Type B pancreatic cell (in vitro differentiated cells): ENCODE results near the gene COL5A1. TPM values are rescaled to one million over a fixed set of nuclear protein-coding genes. Genes with fewer than 3 reads are reported as not detected.

Experiments
- DNase-seq: peaks from one replicate; pipeline ENCODE4 v3.0.0; 2021; ENCODE audit warnings: mixed read lengths; ENCODE audit not compliant: unreplicated experiment; ENCODE audit errors: extremely low spot score
- H3K27ac Mint-ChIP-seq: 2 replicates; pipeline ENCODE4 v1.8.0; 2021; ENCODE audit warnings: mild to moderate bottlenecking, mixed read lengths
- H3K27me3 Mint-ChIP-seq: 2 replicates; pipeline ENCODE4 v1.8.0; 2021; ENCODE audit warnings: mixed read lengths
- H3K36me3 Mint-ChIP-seq: 2 replicates; pipeline ENCODE4 v1.8.0; 2021; ENCODE audit warnings: mixed read lengths
- H3K4me1 Mint-ChIP-seq: one replicate; pipeline ENCODE4 v1.8.0; 2021; ENCODE audit warnings: mixed read lengths; ENCODE audit not compliant: unreplicated experiment
- H3K4me3 Mint-ChIP-seq: 2 replicates; pipeline ENCODE4 v1.8.0; 2021; ENCODE audit warnings: mild to moderate bottlenecking, mixed read lengths
- H3K9me3 Mint-ChIP-seq: 2 replicates; pipeline ENCODE4 v1.8.0; 2021; ENCODE audit warnings: mixed read lengths
- total RNA-seq: library from RNA; stranded (reverse); gene quantifications from 2 replicates; pipeline ENCODE4 v1.2.1, GENCODE V29; 2021; ENCODE audit warnings: low replicate concordance
- TF ChIP-seq, protein P1 (sequence below): fragments of 200-600 bp; sonication (generic); conservative IDR thresholded peaks from 2 replicates; pipeline ENCODE4 v1.5.0; 2021; ENCODE audit warnings: antibody characterized with exemption, mild to moderate bottlenecking

Gene COL5A1
- total RNA-seq, 1 donor from 2014 or later: 112 TPM

DNA sequence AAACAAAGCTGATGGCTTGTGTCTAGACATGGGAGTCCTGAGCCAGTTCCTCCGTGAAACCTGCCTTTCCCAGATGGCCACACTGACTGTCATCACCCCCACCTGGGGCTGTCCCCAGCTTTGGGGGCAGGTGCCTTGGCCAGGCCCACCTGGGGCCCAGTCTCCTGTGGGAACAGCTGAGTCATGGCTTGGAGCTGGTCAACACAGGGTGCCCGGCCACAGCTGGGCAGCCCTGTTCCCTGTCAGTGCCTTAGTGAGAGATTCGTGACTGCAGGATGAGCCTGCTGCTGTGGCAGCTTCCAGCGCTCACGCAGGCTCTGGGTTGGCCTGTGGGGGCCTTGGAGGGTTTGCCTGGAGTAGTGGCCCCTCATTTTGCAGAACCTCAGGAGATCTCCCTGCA is 56.5 kb downstream of the COL5A1 start:
- Mint-ChIP-seq H3K27me3 (no peaks in the 10 kb centered on the region), H3K9me3 (no peaks in the 10 kb centered on the region), H3K36me3 (peaks cover 4% of the 10 kb centered on the region), H3K4me1 (peaks cover 16% of the 10 kb centered on the region), H3K27ac (no peak overlapping the region), H3K4me3 (no peak overlapping the region)
- TF ChIP-seq, protein P1, sequence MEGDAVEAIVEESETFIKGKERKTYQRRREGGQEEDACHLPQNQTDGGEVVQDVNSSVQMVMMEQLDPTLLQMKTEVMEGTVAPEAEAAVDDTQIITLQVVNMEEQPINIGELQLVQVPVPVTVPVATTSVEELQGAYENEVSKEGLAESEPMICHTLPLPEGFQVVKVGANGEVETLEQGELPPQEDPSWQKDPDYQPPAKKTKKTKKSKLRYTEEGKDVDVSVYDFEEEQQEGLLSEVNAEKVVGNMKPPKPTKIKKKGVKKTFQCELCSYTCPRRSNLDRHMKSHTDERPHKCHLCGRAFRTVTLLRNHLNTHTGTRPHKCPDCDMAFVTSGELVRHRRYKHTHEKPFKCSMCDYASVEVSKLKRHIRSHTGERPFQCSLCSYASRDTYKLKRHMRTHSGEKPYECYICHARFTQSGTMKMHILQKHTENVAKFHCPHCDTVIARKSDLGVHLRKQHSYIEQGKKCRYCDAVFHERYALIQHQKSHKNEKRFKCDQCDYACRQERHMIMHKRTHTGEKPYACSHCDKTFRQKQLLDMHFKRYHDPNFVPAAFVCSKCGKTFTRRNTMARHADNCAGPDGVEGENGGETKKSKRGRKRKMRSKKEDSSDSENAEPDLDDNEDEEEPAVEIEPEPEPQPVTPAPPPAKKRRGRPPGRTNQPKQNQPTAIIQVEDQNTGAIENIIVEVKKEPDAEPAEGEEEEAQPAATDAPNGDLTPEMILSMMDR: no peak
- DNase-seq: no peak

DNA sequence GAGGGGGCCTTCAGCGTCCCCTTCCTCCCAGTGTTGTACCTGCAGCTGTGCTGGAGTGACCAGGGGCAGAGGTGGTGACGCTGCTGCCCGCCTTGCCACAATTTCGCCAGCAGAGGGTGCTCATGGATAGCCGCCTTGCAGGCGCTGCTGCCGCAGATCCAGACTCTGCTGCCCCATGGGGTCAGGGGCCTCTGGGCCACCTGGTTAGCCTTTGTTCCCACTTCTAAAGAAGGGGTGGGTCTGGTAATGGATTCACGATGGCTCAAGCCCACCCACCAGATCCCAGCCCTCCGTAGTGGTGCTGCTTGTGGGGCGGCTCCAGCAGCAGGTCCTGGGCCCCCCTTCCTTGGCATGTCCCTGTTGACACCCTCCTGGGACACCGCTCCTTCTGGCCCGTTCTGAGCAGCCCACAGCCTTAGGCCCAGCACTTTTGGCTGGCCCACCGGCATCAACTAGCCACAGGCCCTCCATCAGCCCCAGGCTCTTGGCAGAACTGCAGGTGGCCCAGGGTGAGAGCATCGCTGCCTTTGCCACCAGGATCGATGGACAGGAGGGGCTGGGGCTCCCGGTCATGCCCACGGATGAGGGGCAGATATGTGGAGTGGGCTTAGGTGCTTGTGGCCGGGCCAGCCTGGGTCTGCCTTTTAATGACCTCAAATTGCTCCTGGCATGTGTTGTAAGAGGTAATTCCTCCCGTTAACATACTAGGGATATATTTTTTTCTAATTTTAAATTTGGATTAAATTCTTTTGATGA is 57.2 kb downstream of the COL5A1 start:
- Mint-ChIP-seq H3K36me3 (peaks cover 4% of the 10 kb centered on the region), H3K27ac (no peak overlapping the region), H3K9me3 (no peaks in the 10 kb centered on the region), H3K27me3 (no peaks in the 10 kb centered on the region), H3K4me3 (no peak overlapping the region), H3K4me1 (peaks cover 15% of the 10 kb centered on the region)
- TF ChIP-seq, protein P1: peak; percentile 94
- DNase-seq: no peak

DNA sequence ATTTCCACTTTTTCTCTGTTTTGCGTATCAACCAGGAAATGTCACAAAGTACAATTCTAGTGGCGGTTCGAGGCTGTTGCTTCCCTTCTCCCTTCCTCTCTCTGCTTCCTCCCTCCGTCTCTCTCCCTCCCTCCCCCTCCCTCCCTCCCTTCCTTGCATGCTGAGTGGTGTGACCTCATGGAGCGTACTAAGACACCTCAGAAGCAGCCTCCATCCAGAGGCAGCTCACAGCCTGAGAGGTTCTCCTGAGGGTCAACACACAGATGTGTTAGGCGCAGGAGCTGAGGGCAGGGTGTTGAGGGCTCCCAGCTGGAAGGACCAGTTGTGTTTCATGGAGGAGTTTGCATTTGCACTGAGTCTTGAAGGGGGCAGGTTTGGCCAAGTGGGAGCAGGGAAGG is 57.7 kb downstream of the COL5A1 start:
- DNase-seq: no peak
- Mint-ChIP-seq H3K4me1 (peaks cover 18% of the 10 kb centered on the region), H3K9me3 (no peaks in the 10 kb centered on the region), H3K36me3 (peaks cover 4% of the 10 kb centered on the region), H3K4me3 (no peak overlapping the region), H3K27me3 (no peaks in the 10 kb centered on the region), H3K27ac (no peak overlapping the region)
- TF ChIP-seq, protein P1: no peak

DNA sequence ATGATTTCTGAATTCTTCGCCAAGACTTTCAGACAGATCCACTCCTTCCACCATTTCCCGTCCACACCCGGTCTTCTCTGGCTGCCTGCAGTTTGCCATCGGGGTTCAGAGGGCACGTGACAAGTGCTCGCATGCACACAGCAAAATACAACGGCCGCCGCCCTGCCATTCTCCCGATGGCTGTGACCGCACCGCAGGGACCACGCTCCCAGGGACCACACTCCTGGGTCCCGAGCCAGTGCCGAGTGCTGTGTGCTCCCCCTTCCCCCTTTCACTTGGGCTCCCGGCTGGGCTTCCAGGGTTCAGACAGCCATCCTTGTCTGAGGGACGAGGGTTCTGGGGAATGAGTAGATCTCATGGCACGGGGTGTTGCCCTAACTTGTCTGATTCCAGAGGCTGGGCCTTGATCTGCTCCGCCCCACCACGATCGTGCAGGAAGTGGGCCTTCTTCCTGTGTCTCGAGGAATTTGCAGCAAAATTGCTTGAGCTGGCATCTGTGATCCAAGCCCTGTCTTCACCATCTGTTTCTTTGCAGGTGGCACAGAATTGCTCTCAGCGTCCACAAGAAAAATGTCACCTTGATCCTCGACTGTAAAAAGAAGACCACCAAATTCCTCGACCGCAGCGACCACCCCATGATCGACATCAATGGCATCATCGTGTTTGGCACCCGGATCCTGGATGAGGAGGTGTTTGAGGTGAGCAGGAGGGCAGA is 59.2 kb downstream of the COL5A1 start:
- H3K4me3 Mint-ChIP-seq: no peak overlapping the region
- TF ChIP-seq, protein P1: no peak
- H3K4me1 Mint-ChIP-seq: peaks cover 27% of the 10 kb centered on the region
- no peak overlapping the region for H3K27ac Mint-ChIP-seq
- no peaks in the 10 kb centered on the region for H3K9me3 Mint-ChIP-seq
- no peaks in the 10 kb centered on the region for H3K27me3 Mint-ChIP-seq
- peaks cover 4% of the 10 kb centered on the region for H3K36me3 Mint-ChIP-seq
- no peak for DNase-seq

DNA sequence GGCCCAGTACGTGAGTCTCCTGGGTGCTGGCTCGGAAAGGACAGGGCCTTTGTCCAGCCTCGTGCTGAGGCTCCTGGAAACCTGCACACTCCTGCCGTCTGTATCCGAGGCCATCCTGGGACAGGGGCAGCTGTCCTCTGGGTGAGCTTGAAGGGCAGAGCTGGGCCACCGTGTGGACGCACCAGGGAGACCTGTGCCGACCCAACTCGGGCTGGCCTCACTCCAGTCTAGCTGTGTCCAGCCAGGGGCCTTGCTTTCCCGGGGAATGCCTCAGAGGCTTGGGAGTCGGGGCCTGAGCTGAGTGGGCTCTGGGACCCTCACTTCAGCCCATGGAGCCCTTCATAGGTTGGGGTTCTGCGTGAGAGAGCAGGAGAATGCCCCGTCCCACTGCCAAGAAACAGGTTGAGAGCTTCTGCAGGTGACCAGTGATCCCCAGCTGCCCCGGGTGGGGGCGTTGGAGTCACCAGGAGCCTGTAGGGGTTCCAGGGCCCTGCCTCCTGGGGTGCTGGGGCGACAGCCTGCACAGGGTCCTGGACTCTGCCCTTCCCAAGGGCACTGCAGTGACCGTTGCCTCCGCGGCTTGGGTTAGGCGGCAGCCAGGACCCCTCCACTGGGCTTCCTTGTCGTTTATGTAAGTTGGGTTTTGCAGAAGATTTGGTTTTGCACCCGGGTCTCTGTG is 60.1 kb downstream of the COL5A1 start:
- H3K4me3 Mint-ChIP-seq: no peak overlapping the region
- H3K9me3 Mint-ChIP-seq: no peaks in the 10 kb centered on the region
- peaks cover 27% of the 10 kb centered on the region for H3K4me1 Mint-ChIP-seq
- TF ChIP-seq, protein P1: no peak
- H3K36me3 Mint-ChIP-seq: peaks cover 4% of the 10 kb centered on the region
- no peak for DNase-seq
- H3K27ac Mint-ChIP-seq: no peak overlapping the region
- H3K27me3 Mint-ChIP-seq: no peaks in the 10 kb centered on the region
